Measurements from ENCODE around the gene TXN2.

The TXN2 gene

GRCh38 chr22:36461665-36462649, 19.5 kb downstream of the TXN2 start:
- ATAC-seq (ENCODE audit: insufficient read depth, low read depth) (no peak), DNase-seq (no peak)
- Histone ChIP-seq H4K20me1 (ENCODE audit: insufficient read depth, low read length) (no peaks in the 10 kb centered on the region), H2AFZ (ENCODE audit: low read depth, low read length) (no peak overlapping the region), H3K4me1 (ENCODE audit: insufficient read depth, low read length) (no peaks in the 10 kb centered on the region; the same call in 1 of the 2 replicates), H3K4me3 (ENCODE audit: low read depth in 1 of 2, low read length in 2 of 2) (no peak overlapping the region), H3K4me2 (ENCODE audit: insufficient read depth, low read length) (no peak overlapping the region), H3K79me2 (ENCODE audit: insufficient read depth, low read length) (no peaks in the 10 kb centered on the region), H3K27me3 (ENCODE audit: insufficient read depth, low read length, poor library complexity) (no peaks in the 10 kb centered on the region), H3K36me3 (ENCODE audit: insufficient read depth, low read length) (peaks cover 17% of the 10 kb centered on the region), H3K9ac (ENCODE audit: low read depth, low read length) (no peak overlapping the region), H3K27ac (ENCODE audit: low read length) (no peak overlapping the region), H3K9me3 (ENCODE audit: insufficient read depth, low read length, severe bottlenecking) (no peaks in the 10 kb centered on the region)
- TF ChIP-seq EZH2 (IDR thresholded peaks at IDR 0.05; ENCODE audit: borderline replicate concordance, low read depth, low read length, severe bottlenecking): no peak
- no peak for TF ChIP-seq CTCF (IDR thresholded peaks at IDR 0.05; ENCODE audit: borderline replicate concordance, extremely low read depth, low read length, poor library complexity, severe bottlenecking)

- ATAC-seq (ENCODE audit: insufficient read depth, low read depth) (no peak), DNase-seq (no peak)
- H3K27ac ChIP-seq (ENCODE audit: low read length): no peak overlapping the region
- no peaks in the 10 kb centered on the region for H4K20me1 ChIP-seq (ENCODE audit: insufficient read depth, low read length)
- H3K9ac ChIP-seq (ENCODE audit: low read depth, low read length): no peak overlapping the region
- no peaks in the 10 kb centered on the region for H3K9me3 ChIP-seq (ENCODE audit: insufficient read depth, low read length, severe bottlenecking)
- no peak for TF ChIP-seq EZH2 (IDR thresholded peaks at IDR 0.05; ENCODE audit: borderline replicate concordance, low read depth, low read length, severe bottlenecking)
- no peak for TF ChIP-seq CTCF (IDR thresholded peaks at IDR 0.05; ENCODE audit: borderline replicate concordance, extremely low read depth, low read length, poor library complexity, severe bottlenecking)
- H3K4me3 ChIP-seq (ENCODE audit: low read depth in 1 of 2, low read length in 2 of 2): no peak overlapping the region
- no peaks in the 10 kb centered on the region for H3K27me3 ChIP-seq (ENCODE audit: insufficient read depth, low read length, poor library complexity)
- H3K36me3 ChIP-seq (ENCODE audit: insufficient read depth, low read length): peaks cover 3% of the 10 kb centered on the region; the same call in 1 of the 2 replicates
- H3K79me2 ChIP-seq (ENCODE audit: insufficient read depth, low read length): no peaks in the 10 kb centered on the region
- no peak overlapping the region for H3K4me2 ChIP-seq (ENCODE audit: insufficient read depth, low read length)
- H2AFZ ChIP-seq (ENCODE audit: low read depth, low read length): no peak overlapping the region
- peaks cover 11% of the 10 kb centered on the region for H3K4me1 ChIP-seq (ENCODE audit: insufficient read depth, low read length)
Observed at GRCh38 chr22:36460202-36460601, 21.2 kb downstream of the TXN2 start.

- Histone ChIP-seq H3K27ac (ENCODE audit: low read length) (no peak overlapping the region; the same call in 1 of the 2 replicates), H3K9ac (ENCODE audit: low read depth, low read length) (no peak overlapping the region), H3K4me1 (ENCODE audit: insufficient read depth, low read length) (peaks cover 23% of the 10 kb centered on the region), H4K20me1 (ENCODE audit: insufficient read depth, low read length) (no peaks in the 10 kb centered on the region), H3K27me3 (ENCODE audit: insufficient read depth, low read length, poor library complexity) (no peaks in the 10 kb centered on the region), H3K36me3 (ENCODE audit: insufficient read depth, low read length) (no peaks in the 10 kb centered on the region), H3K4me3 (ENCODE audit: low read depth in 1 of 2, low read length in 2 of 2) (no peak overlapping the region), H2AFZ (ENCODE audit: low read depth, low read length) (no peak overlapping the region), H3K79me2 (ENCODE audit: insufficient read depth, low read length) (no peaks in the 10 kb centered on the region), H3K9me3 (ENCODE audit: insufficient read depth, low read length, severe bottlenecking) (no peaks in the 10 kb centered on the region), H3K4me2 (ENCODE audit: insufficient read depth, low read length) (no peak overlapping the region)
- TF ChIP-seq EZH2 (IDR thresholded peaks at IDR 0.05; ENCODE audit: borderline replicate concordance, low read depth, low read length, severe bottlenecking) (no peak), CTCF (IDR thresholded peaks at IDR 0.05; ENCODE audit: borderline replicate concordance, extremely low read depth, low read length, poor library complexity, severe bottlenecking) (no peak)
- no peak for ATAC-seq (ENCODE audit: insufficient read depth, low read depth)
- no peak for DNase-seq
Observed at GRCh38 chr22:36457688-36458450, 23.6 kb downstream of the TXN2 start.
